ENCODE data around the gene LIPE. TPM values are rescaled to one million over a fixed set of nuclear protein-coding genes. Genes with fewer than 3 reads are reported as not detected.

Gene LIPE
- polyA plus RNA-seq, 3 donors, result 9.7 to 14.0 (median 11.0) TPM

DNA sequence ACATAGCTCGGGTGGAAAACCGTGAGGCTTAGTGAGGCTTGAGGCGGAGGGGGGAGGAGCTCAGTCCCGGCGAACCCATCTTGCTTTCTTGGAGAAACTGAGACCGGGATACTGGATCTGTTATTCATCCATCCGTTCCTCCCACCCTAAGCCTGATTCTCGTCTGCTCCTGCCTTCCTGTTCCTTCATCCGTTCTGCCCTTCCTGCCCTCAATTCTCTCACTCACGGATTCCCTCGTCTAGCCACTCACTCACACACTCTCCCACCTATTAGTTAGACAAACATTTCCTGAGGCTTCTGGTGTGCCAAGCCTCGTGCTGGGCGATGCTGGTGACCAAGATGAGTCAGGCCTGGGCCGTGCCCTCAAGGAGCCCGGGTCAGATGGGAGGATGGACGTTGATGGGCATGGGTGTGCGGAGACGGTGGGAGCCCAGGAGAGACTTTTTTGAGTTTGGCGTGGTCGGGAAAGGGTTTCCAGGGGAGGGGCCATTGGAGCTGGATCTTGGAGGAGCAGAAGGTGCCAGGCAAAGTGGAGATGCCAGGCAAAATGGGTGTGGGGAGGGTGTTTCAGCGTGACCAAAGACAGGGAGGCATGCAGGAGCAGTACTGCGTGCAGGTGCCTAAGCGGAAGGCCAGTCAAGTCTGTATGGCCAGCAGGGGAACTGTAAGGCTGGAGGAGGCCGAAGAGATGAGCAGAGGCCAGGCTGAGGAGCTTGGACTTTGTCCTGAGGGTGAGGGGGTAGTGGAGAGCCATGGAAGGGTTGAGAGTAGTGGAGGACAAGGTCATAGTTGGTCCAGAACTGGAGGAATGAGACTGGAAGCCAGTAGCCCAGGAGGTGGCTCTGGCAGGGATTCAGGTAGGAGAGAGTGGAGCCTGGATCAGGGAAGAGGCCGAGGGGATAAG, 29.7 kb downstream of the LIPE start:
- DNase-seq (ENCODE audit: extremely low read depth in 1 of 11, low read depth in 9 of 11, low spot score in 4 of 11), result no peak

DNA sequence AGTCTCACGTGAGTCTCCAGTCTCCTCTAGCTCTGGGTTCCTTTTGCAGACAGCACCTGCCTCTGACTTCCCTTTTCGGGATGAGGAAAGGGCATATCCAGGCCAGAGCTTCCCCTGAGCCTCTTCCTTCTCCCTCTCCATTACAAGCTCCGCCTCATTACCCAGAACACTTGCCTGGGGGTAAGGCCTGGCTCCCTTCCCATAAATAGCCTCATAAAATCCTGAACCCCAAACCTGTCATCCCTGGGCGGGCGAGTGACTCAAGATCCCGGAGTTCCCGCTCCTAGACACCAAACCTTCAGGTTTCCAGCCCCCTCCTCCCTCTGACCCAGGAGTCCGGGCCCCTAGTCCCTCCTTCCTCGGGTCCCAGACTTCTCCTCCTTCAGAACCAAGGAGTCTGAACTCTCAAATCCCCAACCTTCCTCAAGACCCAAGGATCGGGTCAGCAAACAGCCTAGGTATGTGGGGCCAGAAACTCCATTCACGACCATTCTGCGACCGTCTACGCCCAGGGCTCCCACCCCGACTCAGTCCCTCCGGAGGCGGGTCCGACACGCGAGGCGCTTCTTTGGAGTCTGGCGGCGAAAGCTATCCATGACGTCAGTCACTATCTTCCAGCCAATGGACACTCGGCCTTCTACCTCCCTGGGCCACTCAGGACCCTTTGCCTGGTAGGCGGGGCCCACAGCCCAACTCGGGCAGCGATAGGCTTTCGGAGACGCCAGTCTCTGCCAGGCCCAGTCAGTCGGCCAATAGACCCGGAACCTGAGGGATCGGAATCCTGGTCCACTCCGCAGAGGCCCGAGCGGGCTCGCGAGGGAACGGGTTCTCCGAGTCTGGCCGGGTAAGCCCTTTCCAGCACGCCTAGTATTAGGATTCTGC, 30.6 kb downstream of the LIPE start:
- DNase-seq (ENCODE audit: extremely low read depth in 1 of 11, low read depth in 9 of 11, low spot score in 4 of 11), result peak; percentile 96 to 99 (median 98)

DNA sequence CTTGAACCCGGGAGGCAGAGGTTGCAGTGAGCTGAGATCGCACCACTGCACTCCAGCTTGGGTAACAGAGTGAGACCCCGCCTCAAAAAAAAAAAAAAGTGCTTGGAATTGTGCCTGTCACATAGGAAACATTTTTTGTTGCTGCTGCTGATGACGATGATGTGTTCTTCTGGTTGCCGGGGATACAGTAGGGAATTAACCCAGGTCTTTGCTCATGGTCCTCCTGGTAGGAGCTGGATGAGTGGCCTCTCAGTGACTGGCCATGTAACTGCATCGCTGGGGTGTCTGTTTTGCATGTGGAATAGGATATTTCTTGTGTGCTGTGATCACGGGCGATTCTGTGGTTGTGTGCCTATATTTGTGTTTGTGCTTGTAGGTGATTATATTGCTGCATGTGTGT, 32.4 kb downstream of the LIPE start:
- DNase-seq (ENCODE audit: extremely low read depth in 1 of 11, low read depth in 9 of 11, low spot score in 4 of 11), result no peak

DNA sequence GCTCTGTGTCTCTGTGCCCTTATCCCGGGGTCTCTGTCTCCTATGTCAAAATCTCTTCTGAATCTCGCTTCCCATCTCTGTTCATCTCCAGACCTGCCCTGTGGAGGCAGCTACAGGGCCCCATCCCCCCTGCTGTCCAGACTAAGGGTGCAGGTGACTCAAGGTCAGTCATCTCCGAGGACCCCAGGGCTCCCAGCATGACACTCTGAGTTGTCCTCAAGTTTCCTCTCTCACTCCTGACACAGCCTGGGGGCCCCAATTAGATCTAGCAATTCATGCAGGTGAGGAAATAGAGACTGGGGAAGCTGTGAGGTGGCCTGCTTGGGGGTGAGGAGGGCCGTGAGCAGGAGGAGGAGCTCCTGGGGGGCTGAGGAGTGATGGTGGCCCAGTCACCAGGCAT, 35.0 kb downstream of the LIPE start:
- no peak for DNase-seq (ENCODE audit: extremely low read depth in 1 of 11, low read depth in 9 of 11, low spot score in 4 of 11)

DNA sequence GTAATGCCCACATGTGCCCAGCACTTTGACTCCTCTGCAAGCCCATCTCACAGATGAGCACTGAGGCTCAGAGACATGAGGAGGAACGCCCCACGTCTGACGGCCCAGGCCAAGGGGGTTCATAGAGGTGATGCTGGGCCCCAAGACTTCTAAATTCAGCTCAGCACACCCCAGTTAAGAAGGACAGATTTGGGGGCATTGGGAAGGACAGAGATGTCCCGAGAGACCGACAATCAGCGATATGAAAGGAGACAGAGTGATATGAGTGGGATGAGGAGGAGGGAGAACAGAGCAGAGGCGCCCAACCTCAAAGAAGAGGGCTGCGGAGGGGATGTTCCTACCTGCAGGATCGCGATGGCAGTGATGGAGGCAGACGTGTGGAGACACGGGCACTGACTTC, 37.3 kb downstream of the LIPE start, which contains the start of gene CNFN:
Gene CNFN, minus strand, starts transcription at position 399 of the 400 bp plus-strand sequence. CDS start 1,260 bp downstream, outside the sequence.
- no peak for DNase-seq (ENCODE audit: extremely low read depth in 1 of 11, low read depth in 9 of 11, low spot score in 4 of 11)

DNA sequence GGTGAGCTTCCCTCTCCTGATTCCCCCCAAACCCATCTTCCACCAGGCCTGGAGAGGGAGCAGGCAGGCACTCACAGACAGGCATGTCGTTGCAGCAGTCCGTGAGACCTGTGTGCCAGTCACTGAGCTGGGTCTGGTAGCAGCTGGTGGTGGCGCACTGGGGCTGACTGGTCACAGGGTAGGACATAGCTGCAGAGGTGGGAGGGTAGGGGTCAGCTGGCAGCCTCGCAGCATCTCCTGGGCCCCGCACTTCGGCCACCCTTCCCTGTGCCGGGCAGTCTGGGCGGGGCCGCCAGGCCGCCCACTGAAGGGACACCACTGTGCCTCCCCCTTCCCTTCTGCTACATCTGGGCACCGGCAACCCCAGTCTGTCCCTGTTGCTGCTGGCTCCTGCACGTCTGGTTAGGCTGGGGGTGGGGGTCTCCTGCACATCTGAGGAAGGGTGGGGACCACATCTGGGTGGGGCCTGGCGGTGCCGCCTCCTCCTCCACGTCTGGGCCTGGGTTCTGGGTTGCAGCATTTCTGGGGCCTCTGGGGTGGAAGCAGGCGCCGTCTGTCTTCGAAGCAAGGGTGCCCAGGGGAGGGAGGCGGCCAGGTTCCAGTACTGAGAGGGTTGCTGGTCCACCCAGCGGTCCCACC, 38.2 kb downstream of the LIPE start:
- no peak for DNase-seq (ENCODE audit: extremely low read depth in 1 of 11, low read depth in 9 of 11, low spot score in 4 of 11)

DNA sequence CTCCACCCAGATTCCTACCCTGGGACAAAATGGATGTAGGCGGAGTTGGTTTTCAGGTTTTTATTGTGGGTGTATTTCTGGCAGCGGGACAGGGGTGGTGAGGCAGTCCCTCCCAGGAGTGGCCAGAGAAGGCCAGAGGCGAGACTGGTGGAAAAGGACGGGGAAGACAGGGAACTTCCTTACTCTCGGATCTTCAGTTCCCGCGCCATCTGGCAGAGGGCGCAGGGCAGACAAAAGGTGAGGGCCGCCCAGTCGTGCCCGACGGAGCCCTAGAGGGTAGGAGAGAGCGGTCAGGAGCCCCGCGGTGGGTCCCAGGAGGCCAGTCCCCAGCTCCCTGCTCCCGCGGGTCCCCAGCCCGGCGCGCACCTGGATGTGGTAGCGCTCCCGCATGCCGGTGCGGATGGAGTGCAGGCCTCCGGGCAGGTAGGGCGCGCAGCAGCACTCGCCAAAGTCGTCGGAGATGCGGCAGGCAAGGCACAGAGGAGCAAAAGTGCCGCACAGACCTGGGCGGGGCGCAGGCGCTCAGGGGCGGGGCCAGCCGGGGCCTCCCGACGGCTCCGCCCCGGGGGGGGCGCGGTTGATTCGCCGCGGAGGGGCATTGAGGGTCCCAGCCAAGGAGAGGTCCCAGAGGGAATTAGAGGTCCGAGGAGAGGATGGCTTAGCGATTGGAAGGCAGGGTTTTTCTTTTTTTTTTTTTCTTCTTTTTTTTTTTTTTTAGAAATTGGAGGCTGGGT, 40.0 kb downstream of the LIPE start:
- DNase-seq (ENCODE audit: extremely low read depth in 1 of 11, low read depth in 9 of 11, low spot score in 4 of 11), result peak in 7 of 11 donors; percentile 10 to 53 (median 35)

DNA sequence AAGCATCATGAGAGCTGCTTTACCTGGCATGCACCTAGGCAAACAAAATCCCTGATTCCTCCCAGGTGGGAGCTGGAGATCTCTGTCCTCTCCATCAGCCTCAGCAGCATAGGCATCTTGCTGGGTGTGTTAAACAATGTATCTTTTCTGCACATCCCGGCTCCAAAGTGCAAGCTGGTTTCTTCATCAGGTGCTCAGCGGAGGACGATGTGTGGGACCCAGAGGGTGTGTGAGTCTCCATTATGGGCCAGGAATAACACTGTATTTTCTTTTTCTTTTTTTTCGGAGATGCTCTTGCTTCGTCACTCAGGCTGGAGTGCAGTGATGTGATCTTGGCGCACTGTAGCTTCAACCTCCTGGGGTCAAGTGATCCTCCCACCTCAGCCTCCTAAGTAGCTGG, 47.0 kb downstream of the LIPE start:
- no peak for DNase-seq (ENCODE audit: extremely low read depth in 1 of 11, low read depth in 9 of 11, low spot score in 4 of 11)

DNA sequence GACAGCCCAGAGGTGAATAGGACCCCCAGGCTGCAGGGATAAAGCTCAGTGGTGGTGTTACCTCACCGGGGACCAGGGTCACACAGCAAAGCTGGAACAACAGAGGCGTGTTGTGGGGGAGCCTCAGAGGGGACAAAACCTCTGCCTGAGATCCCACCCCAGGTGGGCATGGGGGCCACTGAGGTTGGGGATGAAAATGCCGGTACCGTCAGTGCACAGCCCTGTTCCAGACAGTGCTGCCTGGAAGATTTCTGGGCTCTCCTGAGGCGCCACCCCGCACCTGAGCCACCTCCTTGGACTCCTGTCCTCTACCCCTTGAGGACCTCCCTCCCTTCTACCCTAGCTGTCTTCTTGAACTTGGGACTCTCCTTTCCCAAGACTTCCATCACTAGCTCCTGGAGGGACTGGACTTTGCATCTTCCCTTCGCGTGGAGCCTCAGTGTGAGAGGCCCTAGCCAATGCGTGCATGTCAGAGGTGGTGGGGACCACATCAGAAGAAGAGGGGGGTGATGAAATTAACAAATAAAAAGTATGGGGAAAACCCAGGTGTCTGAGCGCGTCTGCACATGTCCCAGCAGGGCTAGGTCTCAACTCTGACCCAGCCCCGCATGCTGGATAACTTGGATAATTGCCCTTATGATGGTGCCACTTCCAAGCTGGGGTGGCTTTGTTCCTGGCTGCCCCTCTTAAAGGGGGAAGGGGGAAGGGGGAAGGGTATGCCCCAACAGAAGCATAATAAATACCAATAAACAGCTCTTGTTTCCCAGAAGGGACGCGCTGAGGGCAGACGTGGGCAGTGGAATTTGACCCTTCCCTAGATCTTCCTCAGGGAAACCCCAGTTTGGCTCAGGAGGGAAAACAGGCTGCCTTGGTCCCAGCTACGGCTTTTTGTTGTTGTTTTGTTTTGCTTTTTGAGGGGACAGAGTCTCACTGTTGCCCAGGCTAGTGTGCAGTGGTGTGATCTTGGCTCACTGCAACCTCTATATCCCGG, 48.7 kb downstream of the LIPE start:
- DNase-seq (ENCODE audit: extremely low read depth in 1 of 11, low read depth in 9 of 11, low spot score in 4 of 11), result no peak

DNA sequence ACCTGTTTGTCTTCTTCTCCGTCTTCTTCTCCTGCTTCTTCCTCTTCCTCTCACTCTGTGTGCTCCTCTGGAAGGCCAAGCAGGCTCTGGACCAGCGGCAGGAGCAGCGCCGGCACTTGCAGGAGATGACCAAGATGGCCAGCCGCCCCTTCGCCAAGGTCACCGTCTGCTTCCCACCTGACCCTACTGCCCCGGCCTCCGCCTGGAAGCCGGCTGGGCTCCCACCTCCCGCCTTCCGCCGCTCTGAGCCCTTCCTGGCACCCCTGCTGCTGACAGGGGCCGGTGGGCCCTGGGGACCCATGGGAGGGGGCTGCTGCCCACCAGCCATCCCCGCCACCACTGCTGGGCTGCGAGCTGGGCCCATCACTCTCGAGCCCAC, 51.0 kb downstream of the LIPE start:
- DNase-seq (ENCODE audit: extremely low read depth in 1 of 11, low read depth in 9 of 11, low spot score in 4 of 11), result no peak

DNA sequence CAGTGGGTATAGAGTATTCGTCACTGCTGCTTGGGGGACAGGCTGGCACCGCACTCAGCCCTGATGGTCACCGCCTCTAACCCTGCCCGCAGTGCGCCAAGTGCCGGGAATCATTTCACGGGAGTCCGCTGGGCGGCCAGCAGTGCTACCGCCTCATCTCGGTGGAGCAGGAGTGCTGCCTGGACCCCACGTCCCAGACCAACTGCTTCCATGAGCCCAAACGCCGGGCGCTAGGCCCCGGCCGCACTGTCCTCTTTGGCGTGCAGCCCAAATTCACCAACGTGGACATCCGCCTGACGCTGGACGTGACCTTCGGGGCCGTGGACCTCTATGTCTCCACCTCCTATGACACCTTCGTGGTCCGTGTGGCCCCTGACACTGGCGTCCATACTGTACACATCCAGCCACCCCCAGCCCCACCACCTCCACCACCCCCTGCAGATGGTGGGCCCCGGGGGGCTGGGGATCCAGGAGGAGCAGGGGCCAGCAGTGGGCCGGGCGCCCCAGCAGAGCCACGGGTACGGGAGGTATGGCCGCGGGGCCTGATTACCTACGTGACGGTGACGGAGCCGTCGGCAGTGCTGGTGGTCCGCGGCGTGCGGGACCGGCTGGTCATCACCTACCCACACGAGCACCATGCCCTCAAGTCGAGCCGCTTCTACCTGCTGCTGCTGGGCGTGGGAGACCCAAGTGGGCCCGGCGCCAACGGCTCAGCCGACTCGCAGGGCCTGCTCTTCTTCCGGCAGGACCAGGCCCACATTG, 51.6 kb downstream of the LIPE start:
- no peak for DNase-seq (ENCODE audit: extremely low read depth in 1 of 11, low read depth in 9 of 11, low spot score in 4 of 11)

DNA sequence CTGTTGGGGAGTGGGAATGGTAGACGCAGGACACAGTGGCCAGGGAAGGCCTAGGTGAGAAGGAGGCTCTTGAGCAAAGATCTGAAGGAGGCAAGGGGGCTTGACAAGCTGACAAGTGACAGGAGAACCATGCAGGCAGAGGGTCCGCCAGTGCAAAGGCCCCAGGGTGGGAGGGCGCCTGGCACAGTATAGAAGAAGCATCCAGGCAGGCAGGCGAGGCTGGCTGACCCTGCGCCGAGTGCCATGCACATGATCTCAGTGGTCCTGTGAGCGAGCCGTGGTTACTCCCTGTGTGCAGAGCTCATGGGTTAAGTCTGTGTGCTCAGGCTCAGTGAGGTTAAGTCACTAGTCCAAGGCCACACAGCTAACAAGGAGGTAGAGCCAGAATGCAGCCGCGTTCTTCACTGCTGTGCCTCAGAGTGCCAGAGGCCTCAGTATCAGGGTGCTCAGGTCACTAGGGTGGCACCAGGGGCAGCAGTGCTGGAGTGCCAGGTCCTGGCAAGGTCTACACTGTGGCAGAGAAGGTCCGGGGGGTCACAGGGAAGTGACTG, 52.3 kb downstream of the LIPE start:
- no peak for DNase-seq (ENCODE audit: extremely low read depth in 1 of 11, low read depth in 9 of 11, low spot score in 4 of 11)

DNA sequence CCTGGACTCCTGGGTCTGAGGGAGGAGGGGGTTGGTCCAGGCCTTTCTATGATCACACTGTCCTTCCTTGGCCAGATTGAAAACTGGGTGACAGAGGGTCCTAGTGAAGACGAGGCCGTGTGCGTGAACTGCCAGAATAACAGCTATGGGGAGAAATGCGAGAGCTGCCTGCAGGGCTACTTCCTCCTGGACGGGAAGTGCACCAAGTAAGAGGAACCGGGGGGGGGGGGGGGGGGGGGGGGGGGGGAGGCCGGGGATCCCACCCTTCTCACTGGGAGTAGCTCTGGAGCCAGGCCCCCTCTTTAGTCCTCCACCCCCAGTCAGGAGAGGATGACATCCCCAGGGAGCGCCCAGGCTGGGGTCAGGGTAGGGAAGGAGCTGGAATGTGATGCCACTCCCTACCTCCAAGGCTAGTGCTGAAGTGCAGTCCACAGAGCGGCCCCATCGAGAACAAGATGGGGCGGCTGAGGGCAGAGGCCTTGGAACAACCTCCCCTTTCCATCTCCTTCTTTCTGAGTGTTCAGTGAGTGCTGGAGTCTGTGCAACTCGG, 56.5 kb downstream of the LIPE start:
- DNase-seq (ENCODE audit: extremely low read depth in 1 of 11, low read depth in 9 of 11, low spot score in 4 of 11), result peak in 1 of 11 donors; percentile 10

DNA sequence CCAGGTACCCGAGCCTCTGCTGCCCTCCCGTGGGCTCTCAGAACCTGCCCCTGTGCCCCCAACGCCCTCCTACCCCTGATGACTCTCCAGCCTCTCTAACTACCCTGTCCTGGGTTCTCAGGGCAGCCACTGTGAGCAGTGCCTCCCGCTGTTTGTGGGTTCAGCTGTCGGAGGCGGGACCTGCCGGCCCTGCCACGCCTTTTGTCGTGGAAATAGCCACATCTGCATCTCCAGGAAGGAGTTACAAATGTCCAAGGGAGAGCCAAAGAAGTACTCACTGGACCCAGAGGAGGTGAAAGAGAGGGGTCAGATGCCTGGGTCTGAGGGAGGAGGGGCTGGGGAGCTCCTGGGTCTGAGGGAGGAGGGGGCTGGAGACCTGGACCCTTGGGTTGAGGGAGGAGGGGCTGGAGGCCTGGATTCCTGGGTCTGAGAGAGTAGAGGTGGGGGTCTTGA, 57.1 kb downstream of the LIPE start:
- DNase-seq (ENCODE audit: extremely low read depth in 1 of 11, low read depth in 9 of 11, low spot score in 4 of 11), result no peak

DNA sequence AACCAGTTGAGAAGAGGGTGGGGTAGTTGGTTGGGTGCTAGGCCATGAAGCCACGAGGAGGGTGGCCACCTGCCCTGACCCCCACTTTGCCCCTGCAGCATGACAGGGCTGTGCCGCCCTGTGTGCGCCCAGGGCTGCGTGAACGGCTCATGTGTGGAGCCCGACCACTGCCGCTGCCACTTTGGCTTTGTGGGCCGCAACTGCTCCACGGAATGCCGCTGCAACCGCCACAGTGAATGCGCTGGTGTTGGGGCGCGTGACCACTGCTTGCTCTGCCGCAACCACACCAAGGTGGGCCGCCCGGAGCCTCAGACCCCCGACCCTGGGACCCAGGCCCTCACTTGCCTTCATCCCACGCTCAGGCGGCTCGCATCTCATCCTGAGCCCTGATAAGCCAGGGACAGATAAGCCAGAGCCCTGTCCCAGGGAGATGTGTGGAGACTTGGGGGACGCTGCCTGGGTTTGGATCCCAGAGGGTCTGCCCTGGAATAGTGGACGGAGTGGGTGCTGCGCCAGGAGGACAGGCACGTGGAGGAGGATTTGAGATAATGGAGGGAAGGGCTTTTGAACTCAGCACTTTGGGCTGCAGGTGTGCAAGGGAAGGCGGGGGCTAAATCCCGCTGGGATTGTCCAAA, 57.6 kb downstream of the LIPE start:
- DNase-seq (ENCODE audit: extremely low read depth in 1 of 11, low read depth in 9 of 11, low spot score in 4 of 11), result no peak

DNA sequence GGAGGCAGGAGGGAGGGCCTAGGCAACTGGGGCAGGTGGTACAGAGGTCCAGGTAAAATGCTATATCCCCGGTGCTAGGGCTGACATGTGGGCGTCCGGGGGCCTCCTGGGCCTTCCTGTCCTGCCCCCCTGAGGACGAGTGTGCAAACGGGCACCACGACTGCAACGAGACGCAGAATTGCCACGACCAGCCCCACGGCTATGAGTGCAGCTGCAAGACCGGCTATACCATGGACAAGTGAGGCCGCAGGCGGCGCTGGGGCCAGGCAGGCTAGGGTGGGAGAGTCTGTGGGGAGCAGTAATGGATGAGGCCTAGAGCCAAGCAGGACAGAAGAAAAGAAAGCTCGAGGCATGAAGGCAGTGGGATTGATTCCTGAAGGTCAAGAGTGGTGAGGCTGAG, 58.4 kb downstream of the LIPE start:
- no peak for DNase-seq (ENCODE audit: extremely low read depth in 1 of 11, low read depth in 9 of 11, low spot score in 4 of 11)

Data from renal cortex interstitium (tissue), 11 donors.